GM21786 (cell line): ENCODE results near the gene SLC44A4.
A peak's percentile ranks its signal among the peaks of the same experiment; 100 is the strongest.
"Not testable (repeated sequence)": the region's sequence is repeated elsewhere in the genome, so short reads cannot be mapped to it uniquely, and the experiment has no call there.

Experiments used
- ATAC-seq: cut with Tn5 transposase; IDR thresholded peaks from one replicate; pipeline ENCODE4 v1.9.1; 2021; ENCODE audit not compliant: unreplicated experiment

SLC44A4 gene

GRCh38 chr6:31878726-31879125 lies at the start of gene SLC44A4:
TSS of gene SLC44A4 (minus strand) at chr6:31878997. CDS start at chr6:31878980, 17 bp downstream.
- ATAC-seq: no peak

GRCh38 chr6:31928672-31928939 lies 49.8 kb upstream of the SLC44A4 start:
- ATAC-seq: no peak

- ATAC-seq: no peak
Observed at GRCh38 chr6:31927863-31928671, 49.3 kb upstream of the SLC44A4 start.

GRCh38 chr6:31927242-31927862 lies 48.6 kb upstream of the SLC44A4 start, which contains the start of gene C2:
TSS of gene C2 (plus strand) at chr6:31927717. CDS start at chr6:31927753, 36 bp downstream.
- no peak for ATAC-seq

- no peak for ATAC-seq
Observed at GRCh38 chr6:31922942-31923341, 44.1 kb upstream of the SLC44A4 start.

- no peak for ATAC-seq
Observed at GRCh38 chr6:31920811-31921210, 42.0 kb upstream of the SLC44A4 start.

GRCh38 chr6:31919624-31920303 lies 41.0 kb upstream of the SLC44A4 start:
- ATAC-seq: no peak

- ATAC-seq: no peak
Observed at GRCh38 chr6:31918069-31918720, 39.4 kb upstream of the SLC44A4 start.

- no peak for ATAC-seq
Observed at GRCh38 chr6:31915756-31916155, 37.0 kb upstream of the SLC44A4 start.

GRCh38 chr6:31915351-31915750 lies 36.6 kb upstream of the SLC44A4 start:
- no peak for ATAC-seq

- no peak for ATAC-seq
Observed at GRCh38 chr6:31911826-31912585, 33.2 kb upstream of the SLC44A4 start.

- not testable (repeated sequence) for ATAC-seq
Observed at GRCh38 chr6:31909298-31909697, 30.5 kb upstream of the SLC44A4 start.

GRCh38 chr6:31908791-31909190 lies 30.0 kb upstream of the SLC44A4 start:
- ATAC-seq: no peak

GRCh38 chr6:31908255-31908654 lies 29.5 kb upstream of the SLC44A4 start:
- not testable (repeated sequence) for ATAC-seq

GRCh38 chr6:31907158-31907813 lies 28.5 kb upstream of the SLC44A4 start:
- ATAC-seq: no peak

- ATAC-seq: not testable (repeated sequence)
Observed at GRCh38 chr6:31906727-31907126, 27.9 kb upstream of the SLC44A4 start.

GRCh38 chr6:31906122-31906521 lies 27.3 kb upstream of the SLC44A4 start:
- no peak for ATAC-seq

- no peak for ATAC-seq
Observed at GRCh38 chr6:31905041-31905440, 26.2 kb upstream of the SLC44A4 start.

GRCh38 chr6:31903957-31904356 lies 25.2 kb upstream of the SLC44A4 start:
- ATAC-seq: no peak

- ATAC-seq: peak; percentile 48
Observed at GRCh38 chr6:31901953-31902643, 23.3 kb upstream of the SLC44A4 start, which contains the start of gene ZBTB12. TSS of gene ZBTB12 (minus strand) at chr6:31902086. CDS start at chr6:31901305, 781 bp downstream.
